Effector CD4-positive, alpha-beta T cell (primary cell): Measurements from ENCODE around the gene TNFRSF25.
A peak's percentile ranks its signal among the peaks of the same experiment; 100 is the strongest.
"Not testable (repeated sequence)": the region's sequence is repeated elsewhere in the genome, so short reads cannot be mapped to it uniquely, and the experiment has no call there.

ENCODE experiments used
- DNase-seq: peaks from one replicate; pipeline ENCODE4 v3.0.0-alpha.2; 2020

The TNFRSF25 gene

DNA sequence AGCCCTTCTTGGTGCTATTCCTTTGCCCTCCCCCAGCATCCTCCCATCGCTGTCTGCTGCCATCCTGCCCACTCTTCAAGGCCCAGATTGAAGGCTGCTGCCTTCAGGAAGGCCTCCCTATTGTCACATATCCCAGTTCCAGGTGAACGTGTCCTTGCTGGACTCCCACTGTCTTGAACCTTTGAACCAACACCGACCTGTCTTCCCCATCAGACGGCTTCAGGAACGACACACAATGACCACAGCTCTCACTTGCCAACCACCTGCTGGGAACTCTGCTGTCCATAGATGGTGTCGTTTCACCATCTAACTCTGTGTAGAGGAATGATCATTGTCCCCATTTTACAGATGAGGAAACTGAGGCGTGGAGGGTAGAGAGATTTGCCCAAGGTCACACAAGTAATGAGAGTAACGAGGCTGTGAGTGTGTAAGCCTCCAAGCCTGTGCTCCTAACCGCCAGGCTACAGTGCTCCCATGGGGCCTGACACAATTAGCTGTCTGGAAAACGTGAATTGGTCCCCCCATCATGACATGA is 35.4 kb upstream of the TNFRSF25 start:
- no peak for DNase-seq

DNA sequence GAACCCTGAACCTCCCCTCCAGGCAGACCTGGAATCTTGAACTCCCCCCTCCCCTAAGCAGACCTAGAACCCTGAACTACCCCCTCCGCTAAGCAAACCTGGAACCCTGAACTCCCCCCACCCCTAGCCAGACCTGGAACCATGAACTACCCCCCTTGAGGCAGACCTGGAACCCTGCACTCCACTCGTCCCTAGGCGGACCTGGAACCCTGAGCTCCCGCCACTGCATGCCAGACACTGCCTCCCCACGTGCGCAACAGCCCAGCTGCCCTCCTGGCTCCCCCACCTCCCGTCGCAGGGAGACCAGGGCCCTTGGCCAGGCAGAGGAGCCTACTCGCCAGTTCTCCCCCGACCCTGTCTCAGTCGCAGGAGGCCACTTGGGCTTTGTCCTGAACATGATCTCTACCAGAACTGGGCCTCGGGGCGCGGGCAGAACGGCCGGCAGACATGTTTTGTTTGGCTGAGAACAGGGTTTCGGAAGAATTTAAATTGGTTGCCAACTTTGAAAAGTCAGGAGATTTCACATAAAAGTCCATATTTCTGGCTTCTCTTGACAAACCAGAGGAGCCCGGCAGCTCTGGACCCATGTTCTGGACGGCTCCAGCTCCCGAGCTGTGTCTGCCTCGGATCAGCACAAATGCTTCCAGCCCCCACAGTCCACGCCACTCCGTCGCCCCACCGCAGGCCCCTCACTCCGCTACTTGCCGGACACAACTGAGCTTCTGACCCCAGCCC is 34.7 kb upstream of the TNFRSF25 start:
- DNase-seq = no peak

DNA sequence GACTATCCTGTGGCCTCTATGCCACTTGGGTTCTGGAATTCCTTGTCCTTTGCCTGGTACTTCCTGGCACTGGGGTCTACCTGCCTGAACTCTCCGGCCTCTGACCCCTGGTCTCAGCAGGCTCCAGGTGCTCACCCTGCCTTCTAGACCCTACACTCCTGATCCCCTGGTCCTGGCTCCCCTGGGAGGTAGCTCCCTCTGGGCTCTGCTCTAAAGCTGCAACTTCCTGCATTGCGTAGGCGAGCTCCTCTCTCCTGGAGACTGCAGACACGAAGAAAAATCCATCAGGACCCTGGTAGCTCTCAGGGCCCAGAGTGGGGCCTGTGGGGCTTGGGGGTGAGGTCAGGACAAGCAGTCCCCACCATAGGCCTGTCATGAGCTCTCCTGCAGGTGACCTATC is 33.3 kb upstream of the TNFRSF25 start:
- no peak for DNase-seq

DNA sequence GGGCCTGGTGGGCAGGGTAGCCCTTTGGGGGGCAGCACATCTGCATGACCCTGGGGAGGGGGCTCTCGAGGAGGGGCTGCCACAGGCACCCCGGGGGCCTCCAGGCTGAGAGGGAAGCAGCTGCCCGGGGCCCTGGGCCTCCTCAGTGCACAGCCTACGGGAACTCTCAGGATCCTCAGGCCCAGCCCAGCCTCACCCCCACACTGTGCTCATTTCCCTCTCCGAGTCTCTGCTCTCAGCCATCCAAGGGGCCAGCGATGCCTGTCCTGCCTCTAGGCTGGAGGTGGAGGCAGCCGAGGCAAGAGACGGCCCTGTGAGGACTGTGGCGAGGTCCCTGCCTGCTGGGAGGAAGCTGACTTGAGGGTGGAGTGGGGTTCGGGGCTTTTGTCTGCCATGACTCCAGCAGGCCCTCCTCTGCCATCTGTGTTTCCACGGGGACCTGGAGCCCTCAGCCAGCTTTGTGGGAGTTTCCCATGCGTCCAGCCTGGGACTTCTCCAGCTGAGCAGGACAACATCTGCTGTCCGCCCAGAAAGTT is 32.7 kb upstream of the TNFRSF25 start:
- DNase-seq = no peak

DNA sequence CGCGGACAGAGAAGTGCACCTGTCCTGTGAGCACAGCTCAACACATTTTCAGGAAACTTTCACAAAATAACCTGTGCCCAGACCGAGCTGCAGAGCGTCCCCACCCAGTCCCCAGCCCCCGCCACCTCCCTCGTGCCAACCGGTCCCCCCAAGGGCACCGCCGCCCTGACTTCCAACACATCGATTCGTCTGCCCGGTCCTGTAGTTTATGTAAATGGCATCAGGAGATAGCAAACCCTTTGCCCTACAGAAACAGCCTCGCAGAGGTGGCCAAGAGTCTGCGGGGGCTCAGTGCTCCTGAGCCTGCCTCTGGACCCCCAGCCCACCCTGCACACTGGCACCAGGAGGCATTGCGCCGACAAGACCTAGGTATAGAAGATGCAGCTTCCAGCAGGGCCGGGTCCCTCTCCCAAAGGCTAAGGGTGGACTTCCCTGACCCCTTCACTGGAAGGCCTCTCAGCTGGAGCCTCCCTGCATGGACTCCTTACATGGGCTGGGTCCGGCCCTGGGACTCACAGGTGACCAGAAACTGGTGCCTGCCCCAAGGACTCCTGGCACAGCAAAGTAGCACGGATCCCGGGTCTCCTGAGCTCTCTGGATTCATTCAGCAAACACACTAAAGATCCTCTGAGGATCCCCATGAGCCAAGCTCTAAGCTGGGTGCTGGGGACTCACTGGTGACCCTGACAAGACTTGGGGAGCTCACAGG is 32.0 kb upstream of the TNFRSF25 start:
- DNase-seq = no peak

DNA sequence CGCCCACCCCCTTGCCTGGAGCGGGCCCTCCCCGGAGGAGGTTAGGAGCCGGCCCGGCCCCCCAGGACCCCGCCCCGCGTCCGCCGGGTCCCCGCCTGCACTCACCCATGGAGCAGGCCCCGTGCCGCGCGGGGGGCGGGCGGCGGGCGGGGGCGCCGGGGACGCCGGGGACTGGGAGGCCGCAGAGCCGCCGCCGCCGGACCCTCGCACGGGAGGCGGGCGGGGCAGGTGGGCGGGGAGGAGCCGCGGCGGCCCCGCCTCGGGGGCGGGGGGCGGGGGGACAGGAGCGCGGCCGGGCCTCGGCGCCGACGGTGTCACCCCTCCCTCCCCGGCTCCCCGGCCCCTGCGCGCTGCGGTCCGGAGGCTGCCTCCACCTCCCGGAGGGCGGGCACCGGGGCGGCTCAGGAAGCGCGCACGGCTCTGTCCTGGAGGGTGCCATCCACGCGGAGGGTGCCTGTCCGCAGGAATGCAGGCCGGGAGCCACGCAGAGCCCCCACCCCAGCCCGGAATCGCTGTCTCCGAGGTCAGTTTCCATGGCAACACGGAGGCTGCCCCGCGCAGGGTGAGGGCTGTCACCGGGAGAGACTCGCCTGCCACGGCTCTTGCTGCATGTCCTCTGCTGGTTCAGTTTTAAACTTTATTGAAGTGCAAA is 31.4 kb upstream of the TNFRSF25 start:
- DNase-seq = peak; percentile 41

DNA sequence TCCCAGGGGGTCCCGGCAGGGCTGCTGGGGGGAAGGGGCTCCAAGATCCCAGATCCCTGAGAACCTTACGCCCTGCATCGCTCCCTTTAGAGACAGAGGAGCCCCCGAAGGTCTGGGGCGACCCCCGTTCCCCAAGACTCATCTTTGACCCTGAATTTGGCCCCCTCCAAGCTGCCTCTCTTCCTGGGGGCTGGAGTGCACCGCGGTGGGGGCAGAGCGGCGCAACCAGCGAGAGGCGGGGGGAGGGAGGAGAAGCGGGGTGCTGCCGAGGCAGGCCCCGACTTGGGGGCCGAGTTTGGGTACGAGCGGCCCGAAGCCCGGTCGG is 30.9 kb upstream of the TNFRSF25 start:
- DNase-seq = no peak

DNA sequence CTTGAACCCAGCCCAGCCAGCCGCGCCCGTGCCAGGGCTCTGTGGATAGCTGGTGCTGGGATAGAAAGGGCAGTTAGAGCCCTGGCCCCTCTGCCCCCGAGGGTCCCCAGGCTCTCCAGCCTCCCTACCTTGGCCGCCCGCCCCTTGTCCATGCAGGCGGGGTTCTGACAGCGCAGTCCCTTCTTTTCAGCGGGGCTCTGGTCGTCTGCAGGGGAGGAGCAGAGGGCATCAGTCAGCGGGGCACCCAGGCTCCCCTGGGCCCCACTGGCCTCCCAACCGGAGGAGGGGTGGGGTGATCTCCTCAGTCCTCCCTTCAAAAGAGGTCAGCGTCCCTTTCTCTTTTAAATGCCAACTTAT is 30.4 kb upstream of the TNFRSF25 start:
- DNase-seq = no peak

DNA sequence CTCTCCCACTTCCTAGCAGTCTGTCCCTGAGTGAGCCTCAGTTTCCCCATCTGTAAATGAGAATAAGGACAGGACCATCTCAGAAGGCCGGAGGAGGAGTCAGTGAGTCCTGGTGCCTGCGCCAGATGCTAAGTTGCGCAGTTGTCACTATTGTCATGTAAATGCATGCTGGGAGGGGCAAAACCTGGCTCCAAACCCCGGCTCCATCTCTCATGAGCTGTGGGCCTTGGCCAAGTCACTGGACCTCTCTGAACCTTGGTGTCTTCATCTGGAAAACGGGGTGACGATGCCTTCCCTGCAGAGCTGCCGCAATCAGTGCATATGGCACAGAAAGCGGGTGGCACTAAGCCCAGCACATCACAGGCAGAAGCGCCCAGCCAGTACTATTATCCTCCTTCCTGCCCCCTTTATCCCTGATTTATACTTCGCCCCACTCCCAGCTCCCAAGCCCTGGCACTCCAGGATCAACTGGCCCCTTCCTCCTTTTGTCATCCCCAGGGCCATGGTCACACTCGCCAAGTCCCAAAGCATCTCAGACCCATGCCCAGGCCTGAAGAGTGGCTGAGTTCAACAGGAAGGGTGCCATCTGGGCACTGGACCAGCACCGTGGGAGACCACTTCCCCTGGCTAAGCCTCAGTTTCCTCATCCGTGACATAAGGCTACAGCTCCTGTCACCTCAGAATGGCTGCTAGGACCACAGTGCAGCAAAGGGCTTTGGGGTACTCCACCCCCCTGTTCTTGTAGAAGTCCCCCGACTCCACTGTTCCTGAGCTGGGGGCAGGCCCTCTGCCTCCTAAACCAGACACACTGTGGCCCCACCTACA is 29.8 kb upstream of the TNFRSF25 start:
- no peak for DNase-seq

DNA sequence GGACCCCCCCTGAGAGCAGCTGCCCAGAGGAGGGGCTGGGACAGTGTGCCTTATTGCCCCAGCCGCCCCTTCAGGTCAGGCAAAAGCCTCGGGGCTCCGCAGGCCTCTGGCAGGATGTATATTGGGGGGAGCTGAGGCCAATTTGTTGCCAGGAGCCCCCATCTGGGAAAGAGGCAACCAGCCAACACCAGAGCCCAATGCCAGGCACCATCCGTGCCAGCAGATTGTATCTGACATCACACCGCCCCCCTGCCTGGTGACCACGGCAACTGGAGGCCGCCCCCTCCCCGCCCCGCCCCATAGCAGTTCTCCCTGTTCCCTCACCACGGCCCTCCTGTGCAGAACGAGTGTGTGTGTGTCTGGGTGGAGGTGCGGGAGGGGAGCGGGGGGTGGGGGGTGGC is 29.1 kb upstream of the TNFRSF25 start:
- DNase-seq = no peak

DNA sequence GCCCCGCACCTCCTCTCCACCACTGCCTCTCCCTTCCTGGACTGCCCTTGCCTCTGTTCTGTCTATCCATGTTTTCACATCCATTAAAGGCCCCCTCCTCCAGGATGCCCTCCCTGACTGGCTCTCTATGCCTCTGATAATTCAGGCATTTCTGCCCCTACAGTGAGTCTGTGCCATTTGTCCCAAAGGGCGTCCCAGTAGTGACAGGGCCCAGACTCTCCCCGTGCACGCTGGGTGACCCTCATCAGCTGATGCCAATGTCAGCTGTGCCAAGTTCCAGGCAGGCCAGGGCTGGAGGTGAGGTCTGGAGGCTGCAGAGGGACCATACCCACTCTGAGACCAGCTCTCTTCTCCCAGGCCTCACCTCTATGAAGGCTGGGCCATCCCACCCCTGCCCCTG is 28.7 kb upstream of the TNFRSF25 start:
- DNase-seq = no peak

DNA sequence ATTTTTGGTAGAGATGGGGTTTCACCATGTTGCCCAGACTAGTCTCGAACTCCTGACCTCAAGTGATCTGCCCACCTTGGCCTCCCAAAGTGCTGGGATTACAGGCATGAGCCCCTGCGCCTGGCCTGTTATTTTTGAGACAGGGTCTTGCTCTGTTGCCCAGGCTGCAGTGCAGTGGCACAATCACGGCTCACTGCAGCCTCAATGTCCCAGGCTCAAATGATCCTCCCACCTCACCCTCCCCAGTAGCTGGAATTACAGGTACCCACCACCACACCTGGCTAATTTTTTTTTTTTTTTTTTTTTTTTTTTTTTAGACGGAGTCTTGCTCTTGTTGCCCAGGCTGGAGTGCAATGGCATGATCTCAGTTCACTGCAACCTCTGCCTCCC is 27.9 kb upstream of the TNFRSF25 start:
- not testable (repeated sequence) for DNase-seq

DNA sequence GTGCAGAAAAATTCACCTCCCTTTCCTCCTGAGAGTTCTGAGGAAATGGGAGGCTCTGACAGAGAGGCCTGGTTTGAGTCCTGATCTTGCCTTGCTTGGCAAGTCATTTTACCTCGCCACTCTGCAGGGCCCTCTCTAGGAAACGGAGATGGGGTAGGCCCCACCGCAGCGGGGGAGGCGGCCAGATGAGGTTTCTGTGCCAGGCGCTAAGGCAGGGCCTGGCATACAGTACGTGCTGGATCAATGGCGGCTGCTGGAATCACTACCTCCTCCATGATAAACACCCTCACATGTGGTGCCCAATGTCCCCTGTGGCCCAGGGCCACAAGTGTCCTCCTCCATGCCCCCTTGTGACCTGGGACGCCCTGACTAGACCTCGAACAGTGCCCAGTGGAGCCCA is 26.0 kb upstream of the TNFRSF25 start:
- no peak for DNase-seq

DNA sequence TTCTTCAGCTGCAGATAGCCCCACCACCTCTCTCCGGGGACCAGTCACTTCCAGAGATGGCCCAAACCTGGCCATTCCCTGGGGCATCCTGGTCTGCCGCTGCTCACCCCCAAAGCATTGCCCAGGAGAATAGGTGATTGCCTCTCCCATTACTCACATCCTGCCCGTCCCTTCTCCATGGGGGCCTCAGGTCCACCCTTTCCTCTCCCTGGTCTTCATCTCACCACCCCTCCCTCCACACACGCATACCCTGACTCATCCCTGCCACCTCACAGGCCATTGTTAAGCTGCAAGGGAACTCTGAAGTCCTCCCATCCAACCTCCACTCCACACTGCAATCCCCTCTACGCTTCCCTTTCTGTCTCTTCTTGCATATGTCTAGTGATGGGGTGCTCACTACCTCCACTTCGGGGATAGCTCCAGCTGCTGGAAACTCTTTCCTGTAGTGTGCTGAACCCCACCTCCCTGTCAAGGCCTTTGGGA is 25.5 kb upstream of the TNFRSF25 start, which contains the start of gene PLEKHG5:
PLEKHG5 (minus strand) TSS at position 188 of the 483 bp plus-strand sequence. CDS start 14,096 bp downstream, outside the sequence.
- DNase-seq = no peak

DNA sequence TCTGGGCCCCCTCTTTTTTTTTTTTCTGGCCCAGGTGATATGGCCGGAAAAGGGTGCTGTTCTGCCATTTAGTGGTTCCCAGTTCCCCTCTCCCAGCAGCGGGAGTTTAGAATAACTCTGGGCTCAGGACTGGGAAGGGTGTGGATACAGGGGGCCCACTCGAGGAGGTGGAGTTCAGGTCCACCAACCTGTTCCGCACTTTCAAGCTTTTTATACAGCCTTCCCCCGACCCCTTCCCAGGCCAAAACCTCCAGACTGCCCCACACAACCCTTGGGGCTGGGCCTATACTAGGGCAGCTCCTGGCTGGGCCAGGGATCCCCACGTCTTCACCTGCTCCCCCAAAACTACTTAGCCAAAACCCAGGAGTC is 25.1 kb upstream of the TNFRSF25 start:
- no peak for DNase-seq

DNA sequence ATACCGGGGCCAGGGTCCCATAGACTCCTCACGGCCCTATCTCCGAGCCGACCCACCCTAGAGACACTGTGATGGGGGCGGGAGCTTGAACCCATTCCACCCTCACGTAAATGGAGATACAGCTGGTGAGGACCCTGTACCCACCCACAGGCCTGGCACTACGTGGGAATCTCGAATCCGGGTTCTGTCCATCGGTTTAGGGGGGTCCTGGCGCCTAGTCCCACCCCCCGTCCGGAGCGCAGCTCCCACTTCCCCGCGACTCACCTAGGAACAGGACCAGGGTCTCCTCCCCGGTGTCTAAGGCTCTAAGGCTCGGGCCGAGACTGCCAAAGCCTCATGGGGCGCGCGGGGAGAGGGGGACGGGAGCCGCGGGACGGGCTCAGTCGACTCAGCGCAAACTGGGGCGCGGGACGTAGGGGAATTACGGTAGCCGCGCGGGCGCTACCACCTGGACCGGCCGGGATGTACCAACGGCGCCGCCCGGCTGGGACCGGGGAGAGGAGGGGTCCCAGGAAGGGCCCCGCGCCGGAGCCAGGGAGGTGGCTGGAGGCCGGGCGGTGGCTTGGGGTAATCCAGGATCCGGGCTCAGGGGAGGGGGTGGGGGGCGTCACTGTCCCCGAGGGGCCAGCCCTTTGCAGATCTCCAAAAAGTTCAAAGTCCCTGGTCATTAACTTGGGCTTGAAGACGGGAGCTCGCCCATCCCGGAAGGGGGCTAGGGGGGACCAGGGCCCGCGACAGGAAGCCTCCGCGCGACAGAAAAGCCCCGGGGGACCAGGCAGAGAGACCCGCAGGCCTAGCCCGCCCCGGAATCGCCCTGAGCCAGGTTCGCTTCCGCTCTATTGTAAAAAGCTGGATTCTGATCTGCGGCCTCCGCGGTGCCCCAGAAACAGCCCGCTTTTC is 24.5 kb upstream of the TNFRSF25 start:
- DNase-seq = peak; percentile 22

DNA sequence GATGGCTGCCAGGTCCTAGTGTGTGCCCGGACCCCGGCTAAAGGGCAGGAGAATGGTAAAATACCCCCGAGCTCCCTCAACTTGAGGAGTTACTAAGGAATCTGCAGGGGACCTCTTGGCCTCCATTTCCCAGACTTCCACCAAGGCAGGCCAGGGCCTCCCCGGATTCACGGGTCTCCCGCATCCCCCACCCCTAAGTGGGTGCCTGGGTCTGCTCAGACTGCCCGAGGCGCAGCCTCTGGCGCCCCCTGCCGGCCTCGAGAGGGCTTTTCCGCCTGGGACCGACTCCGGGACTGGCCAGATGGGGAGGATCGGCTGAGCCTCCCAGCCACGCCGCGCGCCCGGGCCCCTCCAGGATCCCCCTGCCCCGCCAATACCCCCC is 23.8 kb upstream of the TNFRSF25 start:
- peak; percentile 72 for DNase-seq

DNA sequence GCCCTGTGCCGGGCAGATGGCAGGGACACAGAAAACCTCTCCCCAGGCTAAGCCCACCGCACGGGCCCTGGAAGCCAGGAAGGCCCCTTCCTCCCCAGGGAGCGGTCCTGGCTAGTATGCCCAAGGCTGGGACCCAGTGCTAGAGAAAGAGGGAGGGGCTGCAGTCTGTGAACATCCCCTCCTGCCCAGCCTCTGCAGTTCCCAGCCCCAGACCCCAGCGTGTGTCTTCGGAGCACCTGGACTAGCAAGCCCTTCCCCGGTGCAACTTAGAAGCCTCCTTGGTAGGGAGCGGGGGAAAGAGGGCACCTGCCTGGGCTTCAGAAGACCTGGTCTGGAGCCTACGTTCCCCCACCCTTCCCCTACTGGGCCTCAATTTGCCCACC is 23.4 kb upstream of the TNFRSF25 start:
- DNase-seq = no peak

DNA sequence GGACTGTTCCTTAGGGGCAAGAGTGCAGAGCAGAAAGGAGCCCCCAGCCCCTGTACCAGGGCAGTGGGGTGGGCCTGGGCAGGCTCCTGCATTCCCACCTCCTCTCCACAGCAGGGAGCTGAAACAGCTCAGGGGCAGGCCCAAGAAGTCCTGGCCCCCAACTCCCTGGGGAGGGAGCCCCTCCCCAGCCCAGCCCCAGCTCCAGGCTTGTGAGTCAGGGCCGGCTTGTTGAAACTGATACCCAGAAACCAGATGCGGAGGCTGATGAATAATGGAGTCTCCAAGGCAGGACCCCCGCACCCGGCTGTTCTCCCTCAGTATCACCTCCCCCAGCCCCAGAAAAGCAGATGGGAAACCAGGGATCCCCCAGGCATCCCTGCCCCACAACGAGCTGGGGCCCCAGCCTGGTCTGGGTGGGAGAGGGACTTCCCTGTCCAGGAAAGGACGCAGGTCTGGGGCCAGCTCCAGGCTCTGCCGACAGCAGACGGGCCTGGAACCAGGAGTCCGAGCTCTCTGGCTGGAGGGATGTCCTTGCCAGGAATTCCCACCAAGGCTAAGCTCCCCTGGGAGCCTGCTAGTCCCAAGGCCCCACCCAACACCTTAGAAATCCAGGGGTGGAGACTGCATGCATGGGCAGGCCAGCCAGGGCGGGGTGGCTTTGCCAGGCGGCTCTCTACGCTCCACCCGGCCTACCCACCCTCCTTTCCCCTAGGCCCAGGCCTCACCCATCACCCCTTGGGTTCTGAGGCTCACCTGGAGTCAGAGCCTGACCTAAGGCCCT is 22.8 kb upstream of the TNFRSF25 start:
- no peak for DNase-seq

DNA sequence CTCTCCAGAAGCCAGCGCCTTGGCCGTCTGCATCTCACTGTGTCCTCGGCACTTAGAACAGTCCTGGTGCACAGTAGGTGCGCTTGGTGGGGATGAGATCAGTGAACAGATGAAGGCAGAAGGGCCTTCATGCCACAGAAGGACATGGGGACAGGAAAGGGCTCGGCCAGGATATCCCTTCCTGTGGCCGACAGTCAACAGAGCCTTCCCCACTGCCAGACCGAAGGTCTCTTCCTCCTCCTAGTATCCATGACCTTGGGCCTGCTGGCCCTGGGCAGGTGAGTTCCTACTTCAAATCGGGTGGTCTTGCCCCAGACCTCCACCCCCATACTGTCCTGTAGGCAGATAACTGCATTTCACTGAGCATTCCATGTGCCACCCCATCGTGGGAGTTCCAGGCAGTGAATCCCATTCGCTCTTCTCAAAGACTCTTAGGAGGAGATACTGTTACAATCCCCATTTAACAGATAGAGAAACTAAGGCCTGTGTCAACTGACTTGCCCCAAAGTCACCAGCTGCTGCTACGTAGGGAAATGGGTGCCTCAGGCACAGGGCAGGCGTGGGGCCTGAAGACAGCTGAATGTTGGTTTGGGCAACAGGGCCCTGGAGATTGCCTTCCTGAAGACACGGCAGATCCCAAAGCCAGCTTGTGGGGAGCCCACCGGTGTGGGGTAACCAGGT is 22.0 kb upstream of the TNFRSF25 start:
- no peak for DNase-seq
